ENCODE data around the gene SYNPO.

Gene SYNPO

GRCh38 chr5:150600616-150601490 lies 39.6 kb upstream of the SYNPO start:
- in situ Hi-C loops (cut with HindIII; ENCODE audit: low sequenced_read_pairs) = no loop called here
- no peak for DNase-seq (ENCODE audit: low read depth, low spot score)
- TF ChIP-seq CTCF (IDR thresholded peaks at IDR 0.05; ENCODE audit: low read depth, low read length) = no peak
- H3K4me3 ChIP-seq (ENCODE audit: low read depth, low read length) = no peak overlapping the region

- no peak overlapping the region for H3K4me3 ChIP-seq (ENCODE audit: low read depth, low read length)
- no peak for TF ChIP-seq CTCF (IDR thresholded peaks at IDR 0.05; ENCODE audit: low read depth, low read length)
- no peak for DNase-seq (ENCODE audit: low read depth, low spot score)
- in situ Hi-C loops (cut with HindIII; ENCODE audit: low sequenced_read_pairs) = no loop called here
Observed at GRCh38 chr5:150601491-150602345, 38.7 kb upstream of the SYNPO start.

GRCh38 chr5:150603052-150603451 lies 37.4 kb upstream of the SYNPO start:
- no peak for TF ChIP-seq CTCF (IDR thresholded peaks at IDR 0.05; ENCODE audit: low read depth, low read length)
- in situ Hi-C loops (cut with HindIII; ENCODE audit: low sequenced_read_pairs) = no loop called here
- H3K4me3 ChIP-seq (ENCODE audit: low read depth, low read length) = no peak overlapping the region
- no peak for DNase-seq (ENCODE audit: low read depth, low spot score)

GRCh38 chr5:150603491-150603890 lies 37.0 kb upstream of the SYNPO start:
- no peak for TF ChIP-seq CTCF (IDR thresholded peaks at IDR 0.05; ENCODE audit: low read depth, low read length)
- in situ Hi-C loops (cut with HindIII; ENCODE audit: low sequenced_read_pairs) = no loop called here
- no peak for DNase-seq (ENCODE audit: low read depth, low spot score)
- H3K4me3 ChIP-seq (ENCODE audit: low read depth, low read length) = no peak overlapping the region

- in situ Hi-C loops (cut with HindIII; ENCODE audit: low sequenced_read_pairs) = no loop called here
- no peak for DNase-seq (ENCODE audit: low read depth, low spot score)
- no peak overlapping the region for H3K4me3 ChIP-seq (ENCODE audit: low read depth, low read length)
- TF ChIP-seq CTCF (IDR thresholded peaks at IDR 0.05; ENCODE audit: low read depth, low read length) = no peak
Observed at GRCh38 chr5:150604010-150604409, 36.5 kb upstream of the SYNPO start.

DNA sequence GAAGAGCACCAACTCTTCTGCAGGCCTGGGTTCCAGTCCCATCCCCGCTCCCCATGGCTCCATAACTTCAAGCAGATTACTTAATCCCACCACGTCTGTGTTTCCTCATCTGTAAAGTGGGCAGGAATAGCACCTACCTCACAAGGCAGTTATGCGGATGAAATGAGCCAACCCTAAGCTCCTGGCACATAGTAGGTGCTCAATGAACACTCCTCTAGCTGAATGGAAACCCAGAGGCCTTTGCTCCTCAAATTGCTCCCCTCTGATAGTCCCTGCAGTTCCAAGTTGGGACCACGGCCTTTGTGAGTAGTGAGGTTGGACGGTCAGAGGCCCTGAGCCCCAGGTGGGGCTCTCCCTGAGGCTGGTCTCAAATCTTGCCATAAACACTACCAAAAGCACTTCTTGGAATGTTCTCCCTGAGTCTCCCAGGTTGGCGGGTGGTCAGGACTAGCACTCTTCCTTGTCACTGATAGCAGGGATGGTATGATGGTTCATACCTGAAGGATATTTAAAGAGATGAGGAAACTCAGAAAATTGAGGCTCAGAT lies 35.5 kb upstream of the SYNPO start:
- DNase-seq (ENCODE audit: low read depth, low spot score) = no peak
- in situ Hi-C loops (cut with HindIII; ENCODE audit: low sequenced_read_pairs) = no loop called here
- no peak overlapping the region for H3K4me3 ChIP-seq (ENCODE audit: low read depth, low read length)

More for the DNA sequence above, 35.5 kb upstream of the SYNPO start:
- no peak for TF ChIP-seq CTCF (IDR thresholded peaks at IDR 0.05; ENCODE audit: low read depth, low read length)

All from astrocyte of the spinal cord (primary cell).